Central memory CD8-positive, alpha-beta T cell (primary cell): ENCODE data around the gene SPEG.
A peak's percentile ranks its signal among the peaks of the same experiment; 100 is the strongest.

ENCODE experiments used
- ATAC-seq: fragments of 150-1000 bp; cut with Tn5 transposase; replicated peaks from 2 replicates; pipeline ENCODE4 v1.10.0; 2022; ENCODE audit warnings: mild to moderate bottlenecking, moderate FRiP score, moderate number of reproducible peaks; ENCODE audit not compliant: poor library complexity, severe bottlenecking; ENCODE audit errors: extremely low read depth
- DNase-seq, 2 donors: peaks; one replicate each; pipeline ENCODE4 v3.0.0; 2021; ENCODE audit warnings: low spot score in 2 of 2
- H3K27ac Mint-ChIP-seq: one replicate; pipeline ENCODE4 v1.8.0; 2022; ENCODE audit warnings: low read depth, mild to moderate bottlenecking, moderate library complexity, mixed read lengths
- H3K27me3 Mint-ChIP-seq: one replicate; pipeline ENCODE4 v1.8.0; 2022; ENCODE audit warnings: mixed read lengths
- H3K36me3 Mint-ChIP-seq: one replicate; pipeline ENCODE4 v1.8.0; 2022; ENCODE audit warnings: mild to moderate bottlenecking, moderate library complexity, mixed read lengths; ENCODE audit not compliant: insufficient read depth
- H3K4me1 Mint-ChIP-seq: one replicate; pipeline ENCODE4 v1.8.0; 2022; ENCODE audit warnings: mixed read lengths
- H3K4me3 Mint-ChIP-seq: one replicate; pipeline ENCODE4 v1.8.0; 2022; ENCODE audit warnings: mild to moderate bottlenecking, moderate library complexity, mixed read lengths
- H3K9me3 Mint-ChIP-seq: one replicate; pipeline ENCODE4 v1.8.0; 2022; ENCODE audit warnings: mixed read lengths

The SPEG gene

GRCh38 chr2:219521066-219521880, 86.6 kb downstream of the SPEG start:
- ATAC-seq (no peak), DNase-seq (no peak)
- Mint-ChIP-seq H3K27ac (peak overlapping the region; percentile 45), H3K4me1 (peaks cover 9% of the 10 kb centered on the region), H3K27me3 (peaks cover 95% of the 10 kb centered on the region), H3K4me3 (peak overlapping the region; percentile 6), H3K9me3 (no peaks in the 10 kb centered on the region), H3K36me3 (peaks cover 4% of the 10 kb centered on the region)

DNA sequence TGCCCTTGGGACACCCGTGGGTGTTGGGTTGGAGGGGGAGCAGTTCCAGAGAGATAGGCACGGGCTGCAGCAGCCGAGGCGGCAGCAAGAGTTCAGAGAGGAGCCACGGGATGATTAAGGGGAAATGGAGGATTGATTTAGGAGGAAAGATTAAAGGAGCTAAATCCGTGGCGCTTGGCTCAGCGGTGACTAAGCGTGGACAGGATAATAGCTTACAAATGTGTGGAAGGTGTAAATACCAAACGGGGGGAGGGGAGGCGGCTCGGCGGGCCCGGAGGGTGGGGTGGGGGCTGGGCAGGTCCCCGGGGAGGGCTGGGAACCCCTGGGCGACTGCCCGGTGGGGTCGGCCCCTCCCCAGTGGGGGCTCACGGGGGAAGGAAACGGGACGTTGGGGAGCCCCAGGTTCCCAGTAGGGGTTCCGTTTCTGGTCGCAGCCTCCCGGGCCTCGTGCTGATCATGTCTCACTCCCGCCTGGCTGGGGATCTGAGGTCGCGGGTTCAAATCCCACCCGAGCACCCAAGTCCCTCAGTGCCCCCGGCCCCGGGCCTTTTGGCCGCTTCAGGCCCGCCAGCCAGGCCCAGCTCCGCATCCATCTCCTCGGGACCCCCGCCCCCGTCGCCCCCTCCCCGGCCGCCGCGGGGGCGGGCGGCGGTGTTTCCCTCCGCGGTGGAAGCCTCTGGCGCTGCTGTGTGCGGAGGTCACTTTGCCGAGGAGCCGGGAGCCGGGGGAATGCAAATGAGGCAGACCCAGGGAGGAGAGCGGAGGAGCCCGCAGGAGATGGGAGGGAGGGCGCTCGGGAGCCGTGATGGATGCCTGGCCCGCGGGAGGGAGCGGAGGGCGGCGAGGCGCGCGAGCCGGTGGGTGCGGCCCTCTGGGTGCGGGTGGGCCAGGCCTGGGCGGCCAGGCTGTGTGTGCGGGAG, 87.7 kb downstream of the SPEG start:
- H3K4me1 Mint-ChIP-seq = peaks cover 9% of the 10 kb centered on the region
- H3K27ac Mint-ChIP-seq = no peak overlapping the region
- DNase-seq (no peak), ATAC-seq (no peak)
- peaks cover 4% of the 10 kb centered on the region for H3K36me3 Mint-ChIP-seq
- H3K9me3 Mint-ChIP-seq = no peaks in the 10 kb centered on the region
- peak overlapping the region; percentile 1 for H3K4me3 Mint-ChIP-seq
- H3K27me3 Mint-ChIP-seq = peaks cover 95% of the 10 kb centered on the region

DNA sequence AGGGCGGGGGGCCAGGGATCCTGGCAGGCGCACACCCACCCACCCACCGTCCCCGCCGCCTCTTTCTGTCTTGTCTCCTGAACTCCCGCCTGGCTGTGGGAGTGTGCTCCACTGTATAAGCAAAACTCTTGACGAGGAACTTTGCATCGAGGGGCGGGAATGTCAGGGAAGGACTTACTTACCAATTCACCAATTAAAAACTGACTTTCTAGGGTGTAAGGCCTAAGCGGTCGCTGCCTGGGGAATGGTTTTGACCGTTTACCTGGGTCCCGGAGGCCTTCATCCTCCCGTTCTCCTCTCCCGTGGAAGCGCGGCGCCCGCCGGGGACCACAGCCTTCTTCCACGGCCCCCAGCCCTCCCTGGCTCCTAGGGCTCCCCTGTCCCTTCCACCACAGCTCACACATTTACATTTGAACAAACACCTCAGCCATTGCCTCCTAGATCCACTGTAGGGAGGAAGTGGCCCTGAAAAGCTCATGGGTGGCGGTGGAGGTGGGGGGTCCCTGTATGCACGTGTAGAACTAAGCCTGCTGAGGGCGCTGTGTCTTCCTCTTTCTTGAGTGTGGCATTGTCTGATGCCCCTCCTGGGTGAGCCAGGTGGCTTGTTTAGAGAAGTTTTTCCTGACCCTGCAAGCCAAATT, 88.5 kb downstream of the SPEG start:
- Mint-ChIP-seq H3K27me3 (peaks cover 95% of the 10 kb centered on the region), H3K27ac (no peak overlapping the region), H3K4me1 (peaks cover 9% of the 10 kb centered on the region), H3K36me3 (peaks cover 4% of the 10 kb centered on the region), H3K4me3 (no peak overlapping the region), H3K9me3 (no peaks in the 10 kb centered on the region)
- DNase-seq (no peak), ATAC-seq (no peak)

- Mint-ChIP-seq H3K27ac (no peak overlapping the region), H3K4me1 (peaks cover 9% of the 10 kb centered on the region), H3K9me3 (no peaks in the 10 kb centered on the region), H3K27me3 (peaks cover 95% of the 10 kb centered on the region), H3K36me3 (peaks cover 4% of the 10 kb centered on the region), H3K4me3 (no peak overlapping the region)
- no peak for ATAC-seq
- no peak for DNase-seq
Observed at GRCh38 chr2:219524817-219525216, 90.2 kb downstream of the SPEG start.

DNA sequence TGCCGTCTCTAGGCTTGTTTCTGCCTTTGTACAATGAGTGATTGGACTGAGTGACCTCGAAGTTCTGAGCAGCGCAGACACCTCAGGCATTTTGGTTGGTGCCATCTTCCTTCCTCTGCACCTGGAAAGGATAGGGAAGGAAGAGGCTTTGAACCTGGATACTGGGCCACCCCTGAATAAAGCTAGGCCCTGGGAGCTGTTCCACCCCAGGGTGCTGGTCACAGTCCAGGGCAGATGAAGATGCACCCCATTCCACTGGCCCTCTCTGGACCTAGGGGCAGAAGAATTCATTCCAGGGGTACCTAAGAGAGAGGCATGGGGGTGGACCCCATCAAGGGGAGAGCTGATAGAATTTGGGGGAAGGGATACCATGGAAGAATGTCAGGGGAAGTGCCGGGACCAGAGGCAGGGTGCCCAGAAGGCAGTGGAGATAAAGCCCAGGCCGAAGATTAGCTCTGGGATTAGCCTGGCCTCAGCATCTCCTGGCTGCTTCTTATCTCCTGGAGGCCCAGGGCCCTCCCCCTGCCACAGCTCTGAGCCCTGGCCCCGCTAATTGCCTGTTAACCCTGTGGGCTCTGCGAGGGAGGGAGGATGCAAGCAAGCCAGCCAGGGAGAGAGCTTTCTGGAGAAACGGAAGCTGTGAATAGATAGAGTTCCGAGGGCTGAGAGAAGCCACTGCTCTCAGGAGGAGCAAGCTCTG, 91.0 kb downstream of the SPEG start:
- Mint-ChIP-seq H3K27ac (no peak overlapping the region), H3K27me3 (peaks cover 95% of the 10 kb centered on the region), H3K4me3 (no peak overlapping the region), H3K9me3 (no peaks in the 10 kb centered on the region), H3K36me3 (peaks cover 2% of the 10 kb centered on the region), H3K4me1 (peaks cover 9% of the 10 kb centered on the region)
- DNase-seq (no peak), ATAC-seq (no peak)

- Mint-ChIP-seq H3K27me3 (peaks cover 95% of the 10 kb centered on the region), H3K36me3 (peaks cover 2% of the 10 kb centered on the region), H3K4me1 (peaks cover 8% of the 10 kb centered on the region), H3K9me3 (no peaks in the 10 kb centered on the region), H3K27ac (no peak overlapping the region), H3K4me3 (no peak overlapping the region)
- DNase-seq = no peak
- ATAC-seq = no peak
Observed at GRCh38 chr2:219526320-219527075, 91.9 kb downstream of the SPEG start.

DNA sequence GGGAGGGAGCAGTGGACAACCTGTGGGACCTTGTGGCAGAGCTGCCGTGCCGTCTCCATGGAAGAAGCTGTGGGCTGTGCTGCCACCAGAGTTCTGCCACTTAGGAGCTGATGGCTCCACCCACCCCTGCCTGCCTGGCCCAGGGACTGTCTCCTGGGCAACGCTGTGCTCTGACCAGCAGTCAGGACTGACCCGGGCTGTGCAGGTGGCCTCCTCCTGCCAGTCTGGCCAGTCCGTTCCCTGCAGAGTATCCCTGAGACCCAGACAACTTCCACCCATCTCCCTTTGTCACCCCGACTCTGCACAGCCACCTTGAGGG, 92.4 kb downstream of the SPEG start:
- H3K27me3 Mint-ChIP-seq = peaks cover 93% of the 10 kb centered on the region
- ATAC-seq (no peak), DNase-seq (no peak)
- H3K27ac Mint-ChIP-seq = no peak overlapping the region
- no peak overlapping the region for H3K4me3 Mint-ChIP-seq
- peaks cover 2% of the 10 kb centered on the region for H3K4me1 Mint-ChIP-seq
- no peaks in the 10 kb centered on the region for H3K9me3 Mint-ChIP-seq
- H3K36me3 Mint-ChIP-seq = peaks cover 1% of the 10 kb centered on the region

GRCh38 chr2:219527472-219527871, 92.8 kb downstream of the SPEG start:
- Mint-ChIP-seq H3K27me3 (peaks cover 93% of the 10 kb centered on the region), H3K36me3 (no peaks in the 10 kb centered on the region), H3K9me3 (no peaks in the 10 kb centered on the region), H3K4me3 (no peak overlapping the region), H3K27ac (no peak overlapping the region), H3K4me1 (no peaks in the 10 kb centered on the region)
- no peak for DNase-seq
- ATAC-seq = no peak

GRCh38 chr2:219530048-219530963, 95.7 kb downstream of the SPEG start:
- Mint-ChIP-seq H3K27me3 (peaks cover 91% of the 10 kb centered on the region), H3K27ac (no peak overlapping the region), H3K4me1 (no peaks in the 10 kb centered on the region), H3K9me3 (no peaks in the 10 kb centered on the region), H3K4me3 (no peak overlapping the region), H3K36me3 (no peaks in the 10 kb centered on the region)
- DNase-seq = peak; percentile 71 to 84
- ATAC-seq = peak; percentile 89

DNA sequence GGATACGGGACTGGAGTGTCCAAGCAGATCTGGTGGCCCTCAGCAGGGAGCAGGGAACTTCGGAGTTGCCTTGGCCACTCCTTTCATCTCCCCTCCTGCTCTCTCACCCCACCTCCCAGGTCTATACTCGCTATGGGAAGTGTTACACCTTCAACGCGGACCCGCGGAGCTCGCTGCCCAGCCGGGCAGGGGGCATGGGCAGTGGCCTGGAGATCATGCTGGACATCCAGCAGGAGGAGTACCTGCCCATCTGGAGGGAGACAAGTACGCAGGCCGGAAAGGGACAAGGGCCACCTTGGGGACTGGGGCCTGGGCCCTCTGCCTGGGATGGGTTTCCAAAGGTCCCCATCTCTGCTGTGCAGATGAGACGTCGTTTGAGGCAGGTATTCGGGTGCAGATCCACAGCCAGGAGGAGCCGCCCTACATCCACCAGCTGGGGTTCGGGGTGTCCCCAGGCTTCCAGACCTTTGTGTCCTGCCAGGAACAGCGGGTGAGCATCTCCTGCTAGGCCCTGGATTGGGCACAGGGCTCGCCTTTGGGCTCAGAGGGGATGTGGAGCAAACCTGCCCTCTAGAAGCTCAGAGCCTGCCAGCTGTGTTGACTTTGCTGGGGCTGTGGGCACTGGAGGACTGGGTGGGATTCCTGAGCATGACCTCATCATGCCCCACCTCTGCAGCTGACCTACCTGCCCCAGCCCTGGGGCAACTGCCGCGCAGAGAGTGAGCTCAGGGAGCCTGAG, 97.2 kb downstream of the SPEG start:
- DNase-seq = no peak
- Mint-ChIP-seq H3K27me3 (peaks cover 82% of the 10 kb centered on the region), H3K36me3 (no peaks in the 10 kb centered on the region), H3K4me1 (no peaks in the 10 kb centered on the region), H3K4me3 (no peak overlapping the region), H3K27ac (no peak overlapping the region), H3K9me3 (no peaks in the 10 kb centered on the region)
- no peak for ATAC-seq

- H3K27me3 Mint-ChIP-seq = peaks cover 77% of the 10 kb centered on the region
Observed at GRCh38 chr2:219532378-219532649, 97.7 kb downstream of the SPEG start.

More at GRCh38 chr2:219532378-219532649, 97.7 kb downstream of the SPEG start:
- H3K4me1 Mint-ChIP-seq = no peaks in the 10 kb centered on the region
- no peak for ATAC-seq
- H3K27ac Mint-ChIP-seq = no peak overlapping the region
- no peaks in the 10 kb centered on the region for H3K9me3 Mint-ChIP-seq
- DNase-seq = no peak
- H3K4me3 Mint-ChIP-seq = no peak overlapping the region
- H3K36me3 Mint-ChIP-seq = peaks cover 2% of the 10 kb centered on the region
